ENCODE measurements around the gene CTDSPL. TPM values are rescaled to one million over a fixed set of nuclear protein-coding genes. Genes with fewer than 3 reads are reported as not detected.

Gene CTDSPL
- total RNA-seq, 1 donor from 2014 or later, result not detected

DNA sequence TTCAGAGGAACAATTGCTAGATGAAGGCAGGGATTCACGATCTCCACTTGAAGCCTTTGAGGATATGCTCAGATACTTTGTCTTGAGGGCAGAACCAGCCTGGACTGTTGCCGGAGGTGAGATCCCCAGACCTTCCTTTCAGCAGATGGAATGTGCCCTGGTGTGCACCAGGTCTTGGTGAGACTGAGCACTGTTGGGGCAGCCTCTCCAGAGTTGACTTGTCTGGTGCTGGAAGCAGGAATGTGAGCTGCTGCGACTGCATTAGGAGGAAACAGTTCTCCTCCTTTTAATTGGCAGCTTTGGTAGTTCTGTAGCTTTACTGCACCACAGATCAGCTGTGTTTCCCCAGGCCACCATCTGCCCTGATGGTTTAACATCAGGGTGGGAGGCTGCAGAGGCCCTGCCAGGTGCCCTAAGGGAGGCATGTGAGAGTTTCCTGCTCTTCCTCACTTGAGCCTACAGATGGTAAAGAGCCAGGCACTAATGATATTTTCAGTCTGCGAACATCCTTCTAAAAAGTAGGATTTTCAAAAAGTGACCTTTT lies 58.5 kb downstream of the CTDSPL start:
- POLR2A ChIA-PET, result interaction anchor here (0.6 kb wide), 1 partner anchor 38 kb away, joined by 8 read pairs; no protein-coding TSS in a partner anchor
- CTCF ChIA-PET, result no interaction called here
- Mint-ChIP-seq H3K27me3 (no peaks in the 10 kb centered on the region), H3K9me3 (peaks cover 2% of the 10 kb centered on the region), H3K4me3 (no peak overlapping the region), H3K4me1 (no peaks in the 10 kb centered on the region), H3K36me3 (ENCODE audit: low read depth) (no peaks in the 10 kb centered on the region), H3K27ac (no peak overlapping the region)
- intact Hi-C loops (cut with micrococcal nuclease), result no loop called here
- ATAC-seq (ENCODE audit: low read depth) (no peak), DNase-seq (no peak)
- TF ChIP-seq, protein P1, sequence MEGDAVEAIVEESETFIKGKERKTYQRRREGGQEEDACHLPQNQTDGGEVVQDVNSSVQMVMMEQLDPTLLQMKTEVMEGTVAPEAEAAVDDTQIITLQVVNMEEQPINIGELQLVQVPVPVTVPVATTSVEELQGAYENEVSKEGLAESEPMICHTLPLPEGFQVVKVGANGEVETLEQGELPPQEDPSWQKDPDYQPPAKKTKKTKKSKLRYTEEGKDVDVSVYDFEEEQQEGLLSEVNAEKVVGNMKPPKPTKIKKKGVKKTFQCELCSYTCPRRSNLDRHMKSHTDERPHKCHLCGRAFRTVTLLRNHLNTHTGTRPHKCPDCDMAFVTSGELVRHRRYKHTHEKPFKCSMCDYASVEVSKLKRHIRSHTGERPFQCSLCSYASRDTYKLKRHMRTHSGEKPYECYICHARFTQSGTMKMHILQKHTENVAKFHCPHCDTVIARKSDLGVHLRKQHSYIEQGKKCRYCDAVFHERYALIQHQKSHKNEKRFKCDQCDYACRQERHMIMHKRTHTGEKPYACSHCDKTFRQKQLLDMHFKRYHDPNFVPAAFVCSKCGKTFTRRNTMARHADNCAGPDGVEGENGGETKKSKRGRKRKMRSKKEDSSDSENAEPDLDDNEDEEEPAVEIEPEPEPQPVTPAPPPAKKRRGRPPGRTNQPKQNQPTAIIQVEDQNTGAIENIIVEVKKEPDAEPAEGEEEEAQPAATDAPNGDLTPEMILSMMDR (IDR thresholded peaks at IDR 0.05), result no peak

DNA sequence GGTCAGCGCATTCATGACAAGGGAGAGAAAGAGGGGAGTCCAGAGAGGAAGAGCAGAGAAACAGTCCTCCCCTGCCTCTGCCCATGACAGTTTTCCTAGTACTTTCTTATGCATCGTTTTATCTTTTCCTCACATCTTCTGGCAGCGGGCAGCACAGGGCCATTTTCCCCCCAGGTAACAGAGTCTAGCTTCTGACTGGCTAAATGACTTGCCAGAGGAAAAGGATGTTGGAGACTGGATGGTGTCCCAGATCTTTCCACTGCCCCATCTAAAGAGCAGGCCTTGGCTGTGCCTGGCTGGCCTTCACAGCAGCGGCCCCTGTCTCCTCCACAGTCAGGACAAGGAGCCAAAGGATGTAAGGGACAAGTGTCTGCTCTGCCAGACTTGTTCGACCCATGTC lies 59.3 kb downstream of the CTDSPL start:
- no peak for DNase-seq
- H3K4me3 Mint-ChIP-seq, result no peak overlapping the region
- H3K4me1 Mint-ChIP-seq, result no peaks in the 10 kb centered on the region
- H3K36me3 Mint-ChIP-seq (ENCODE audit: low read depth), result no peaks in the 10 kb centered on the region
- ChIA-PET POLR2A (no interaction called here), CTCF (no interaction called here)
- TF ChIP-seq, protein P1 (IDR thresholded peaks at IDR 0.05), result no peak
- H3K9me3 Mint-ChIP-seq, result no peaks in the 10 kb centered on the region
- H3K27ac Mint-ChIP-seq, result no peak overlapping the region
- intact Hi-C loops (cut with micrococcal nuclease), result no loop called here
- H3K27me3 Mint-ChIP-seq, result no peaks in the 10 kb centered on the region
- ATAC-seq (ENCODE audit: low read depth), result no peak

DNA sequence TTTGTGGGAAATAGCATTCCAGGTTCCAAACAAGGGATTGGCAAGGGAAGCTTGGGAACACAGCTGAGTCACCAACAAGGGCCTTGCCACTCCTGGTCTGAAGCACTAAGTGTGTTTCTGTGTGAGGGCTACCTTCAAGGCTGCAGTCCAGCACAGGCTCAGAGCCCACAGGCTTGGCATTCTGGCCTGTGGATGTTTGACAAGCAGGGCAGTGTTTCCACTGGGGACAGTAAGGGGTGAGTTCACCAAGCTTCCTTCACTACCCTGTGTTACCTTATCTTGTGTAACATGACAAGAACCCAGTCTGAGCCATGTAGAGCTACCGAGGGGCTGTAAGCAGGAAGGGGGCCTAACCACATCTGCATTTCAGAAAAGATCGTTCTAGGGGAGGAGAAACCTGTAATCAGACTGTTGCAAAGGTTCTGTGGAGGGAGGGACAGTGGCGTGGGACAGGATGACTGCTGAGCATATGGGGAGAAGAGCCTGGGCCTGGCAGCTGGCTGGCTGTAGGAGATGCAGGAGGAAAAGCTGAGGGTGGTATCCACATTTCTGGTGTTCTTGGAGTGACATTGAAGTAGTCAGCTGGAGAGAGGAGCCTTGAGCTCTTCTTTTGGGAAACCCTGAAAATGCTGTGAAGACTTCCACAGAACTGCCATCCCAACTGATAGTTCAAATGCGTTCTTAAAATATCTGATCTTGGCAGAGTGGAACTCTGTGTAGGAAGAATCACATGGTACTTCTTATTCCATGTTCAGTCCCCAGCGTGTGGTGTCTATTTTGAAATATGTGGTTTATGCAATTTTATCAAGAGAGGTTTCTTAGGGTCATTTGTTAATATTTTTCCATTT lies 61.3 kb downstream of the CTDSPL start:
- ChIA-PET CTCF (no interaction called here), POLR2A (no interaction called here)
- H3K36me3 Mint-ChIP-seq (ENCODE audit: low read depth), result no peaks in the 10 kb centered on the region
- ATAC-seq (ENCODE audit: low read depth), result no peak
- TF ChIP-seq, protein P1 (IDR thresholded peaks at IDR 0.05), result no peak
- no peak overlapping the region for H3K4me3 Mint-ChIP-seq
- no peaks in the 10 kb centered on the region for H3K27me3 Mint-ChIP-seq
- no peaks in the 10 kb centered on the region for H3K4me1 Mint-ChIP-seq
- no peak overlapping the region for H3K27ac Mint-ChIP-seq
- intact Hi-C loops (cut with micrococcal nuclease), result no loop called here
- DNase-seq, result no peak
- H3K9me3 Mint-ChIP-seq, result no peaks in the 10 kb centered on the region

DNA sequence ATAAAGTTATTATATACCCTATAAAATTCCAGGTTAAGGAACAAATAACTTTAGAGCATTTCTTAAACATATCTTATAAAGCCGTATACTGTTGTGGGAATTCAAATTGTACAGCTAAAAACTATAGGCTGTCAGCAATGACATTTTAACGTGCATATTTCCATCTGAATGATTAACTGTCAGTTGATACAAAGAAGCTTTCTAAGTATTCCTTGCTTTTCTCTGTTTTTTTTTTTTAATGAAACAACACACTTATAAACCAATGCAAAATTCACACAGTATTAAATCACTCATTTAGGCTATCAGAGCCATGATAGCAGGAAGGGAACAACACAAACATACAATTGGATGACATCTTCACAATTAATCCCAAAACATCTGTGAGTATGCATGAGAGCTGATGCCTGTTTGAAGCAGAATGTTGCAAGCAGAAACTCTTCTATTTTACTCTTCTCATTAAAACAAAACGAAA lies 61.9 kb downstream of the CTDSPL start:
- Mint-ChIP-seq H3K4me1 (no peaks in the 10 kb centered on the region), H3K27me3 (no peaks in the 10 kb centered on the region), H3K4me3 (no peak overlapping the region), H3K36me3 (ENCODE audit: low read depth) (no peaks in the 10 kb centered on the region), H3K9me3 (no peaks in the 10 kb centered on the region), H3K27ac (no peak overlapping the region)
- intact Hi-C loops (cut with micrococcal nuclease), result no loop called here
- ChIA-PET POLR2A (no interaction called here), CTCF (interaction anchor here (0.5 kb wide), 1 partner anchor 13 kb away, joined by 3 read pairs; no protein-coding TSS in a partner anchor)
- TF ChIP-seq, protein P1 (IDR thresholded peaks at IDR 0.05), result no peak
- DNase-seq (no peak), ATAC-seq (ENCODE audit: low read depth) (no peak)

DNA sequence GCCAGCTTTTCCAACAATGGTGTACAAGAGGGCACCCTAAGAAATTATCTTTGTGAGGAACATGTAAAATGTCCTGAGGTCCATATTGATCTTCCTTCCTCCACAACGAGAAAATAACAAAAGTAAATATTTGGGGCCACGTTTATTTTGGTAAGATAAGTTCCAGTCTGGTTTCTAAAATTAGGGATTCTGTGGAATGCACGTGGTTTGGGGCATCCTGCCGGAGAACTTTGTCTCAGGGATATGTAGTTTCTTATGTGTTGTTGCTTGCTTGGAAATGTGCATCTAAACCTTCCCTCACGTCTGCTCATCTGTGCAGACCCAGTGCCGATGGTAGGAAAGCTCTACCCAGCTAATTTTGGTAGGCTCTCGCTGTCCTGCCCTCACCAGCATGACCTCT lies 62.8 kb downstream of the CTDSPL start:
- peaks cover 5% of the 10 kb centered on the region for H3K9me3 Mint-ChIP-seq
- TF ChIP-seq, protein P1 (IDR thresholded peaks at IDR 0.05), result no peak
- CTCF ChIA-PET, result interaction anchor here (0.5 kb wide), 1 partner anchor 14 kb away, joined by 3 read pairs; no protein-coding TSS in a partner anchor
- no peaks in the 10 kb centered on the region for H3K36me3 Mint-ChIP-seq (ENCODE audit: low read depth)
- DNase-seq, result no peak
- POLR2A ChIA-PET, result no interaction called here
- intact Hi-C loops (cut with micrococcal nuclease), result no loop called here
- H3K4me3 Mint-ChIP-seq, result no peak overlapping the region
- no peaks in the 10 kb centered on the region for H3K4me1 Mint-ChIP-seq
- no peak overlapping the region for H3K27ac Mint-ChIP-seq
- ATAC-seq (ENCODE audit: low read depth), result no peak
- no peaks in the 10 kb centered on the region for H3K27me3 Mint-ChIP-seq
